Neural cell (in vitro differentiated cells): ENCODE measurements around the gene SPCS3. TPM values are rescaled to one million over a fixed set of nuclear protein-coding genes. Genes with fewer than 3 reads are reported as not detected.

Experiments used
- H2AFZ ChIP-seq: fragments of 200-600, 300-800 bp; sonication (generic), shearing (Covaris generic); 2 replicates; pipeline ENCODE4 v1.6.0; 2014; ENCODE audit warnings: low read depth, mild to moderate bottlenecking, antibody characterized with exemption, low read length, moderate library complexity
- H3F3A ChIP-seq: fragments of 200-600 bp; shearing (Covaris generic); 2 replicates; pipeline ENCODE4 v1.6.1; 2016; ENCODE audit warnings: mild to moderate bottlenecking, moderate library complexity, mixed read lengths, antibody characterized with exemption, low read length; ENCODE audit not compliant: insufficient read depth, poor library complexity, severe bottlenecking
- H3K27ac ChIP-seq: fragments of 200-600, 300-800 bp; sonication (generic), shearing (Covaris generic); 2 replicates; pipeline ENCODE4 v1.5.1; 2014; ENCODE audit warnings: mild to moderate bottlenecking, low read length, moderate library complexity
- H3K27me3 ChIP-seq: fragments of 300-800, 200-600 bp; sonication (generic), shearing (Covaris generic); 2 replicates; pipeline ENCODE4 v1.6.0; 2014; ENCODE audit warnings: mild to moderate bottlenecking, low read depth, low read length, moderate library complexity; ENCODE audit not compliant: insufficient read depth
- H3K36me3 ChIP-seq: fragments of 300-800, 200-600 bp; sonication (generic), shearing (Covaris generic); 2 replicates; pipeline ENCODE4 v1.5.1; 2014; ENCODE audit warnings: mild to moderate bottlenecking, antibody characterized with exemption, low read length, moderate library complexity; ENCODE audit not compliant: insufficient read depth
- H3K4me2 ChIP-seq: fragments of 300-800, 200-600 bp; sonication (generic), shearing (Covaris generic); 2 replicates; pipeline ENCODE4 v1.6.0; 2014; ENCODE audit warnings: mild to moderate bottlenecking, low read length
- H3K4me3 ChIP-seq: fragments of 300-800, 200-600 bp; sonication (generic), shearing (Covaris generic); 2 replicates; pipeline ENCODE4 v1.5.1; 2014; ENCODE audit warnings: mild to moderate bottlenecking, low read length, moderate library complexity
- H3K79me2 ChIP-seq: fragments of 200-600 bp; shearing (Covaris generic); replicated peaks from 2 replicates; pipeline ENCODE4 v1.6.0; 2014; ENCODE audit warnings: mild to moderate bottlenecking, low read length, moderate library complexity; ENCODE audit not compliant: insufficient read depth
- H3K9ac ChIP-seq: fragments of 300-800, 200-600 bp; sonication (generic), shearing (Covaris generic); 2 replicates; pipeline ENCODE4 v1.6.1; 2016; ENCODE audit warnings: mild to moderate bottlenecking, low read length, mixed read lengths
- H3K9me2 ChIP-seq: fragments of 200-600 bp; shearing (Covaris generic); 2 replicates; pipeline ENCODE4 v1.6.1; 2016; ENCODE audit warnings: mild to moderate bottlenecking, low read length, mixed read lengths; ENCODE audit not compliant: insufficient read depth
- H3K9me3 ChIP-seq: fragments of 200-600, 300-800 bp; sonication (generic), shearing (Covaris generic); 2 replicates; pipeline ENCODE4 v1.6.1; 2016; ENCODE audit warnings: mild to moderate bottlenecking, mixed run types, low read length, moderate library complexity, mixed read lengths
- H4K20me1 ChIP-seq: fragments of 200-600 bp; shearing (Covaris generic); 2 replicates; pipeline ENCODE4 v1.6.1; 2016; ENCODE audit warnings: mild to moderate bottlenecking, mixed run types; ENCODE audit not compliant: insufficient read depth
- EP300 ChIP-seq: fragments of 450-650 bp; conservative IDR thresholded peaks from 2 replicates; pipeline ENCODE4 v1.6.1; 2014; ENCODE audit warnings: antibody characterized with exemption, mild to moderate bottlenecking, moderate library complexity; ENCODE audit not compliant: poor library complexity, severe bottlenecking
- EZH2 ChIP-seq: fragments of 200-600, 300-800 bp; shearing (Covaris generic), sonication (generic); IDR thresholded peaks from 2 replicates; pipeline ENCODE4 v1.6.1; 2014; ENCODE audit warnings: antibody characterized with exemption, low read length, borderline replicate concordance, mild to moderate bottlenecking; ENCODE audit not compliant: insufficient read depth, poor library complexity, severe bottlenecking
- MXI1 ChIP-seq: fragments of 450-650 bp; conservative IDR thresholded peaks from 2 replicates; pipeline ENCODE4 v1.6.1; 2014; ENCODE audit warnings: antibody characterized with exemption, mild to moderate bottlenecking; ENCODE audit not compliant: poor library complexity, severe bottlenecking
- POLR2AphosphoS5 ChIP-seq: IDR thresholded peaks from 2 replicates; pipeline ENCODE4 v1.6.1; 2012
- RAD21 ChIP-seq: fragments of 450-650 bp; conservative IDR thresholded peaks from 2 replicates; pipeline ENCODE4 v1.6.1; 2014; ENCODE audit warnings: antibody characterized with exemption, mild to moderate bottlenecking, moderate library complexity
- REST ChIP-seq: IDR thresholded peaks from 2 replicates; pipeline ENCODE4 v1.6.1; 2012; ENCODE audit warnings: borderline replicate concordance
- SMC3 ChIP-seq: fragments of 450-650 bp; conservative IDR thresholded peaks from 2 replicates; pipeline ENCODE4 v1.6.1; 2014; ENCODE audit warnings: antibody characterized with exemption, mild to moderate bottlenecking, moderate library complexity; ENCODE audit not compliant: poor library complexity
- TAF1 ChIP-seq: IDR thresholded peaks from 2 replicates; pipeline ENCODE4 v1.6.1; 2012; ENCODE audit warnings: low read depth
- polyA plus RNA-seq: library from polyadenylated mRNA; depleted of rRNA; stranded (reverse); fragments of >200 nt; gene quantifications from 2 replicates; pipeline ENCODE4 v1.2.3, GENCODE V29; 2014
- TF ChIP-seq, protein P1 (sequence below): fragments of 450-650 bp; IDR thresholded peaks from 2 replicates; pipeline ENCODE4 v1.5.1; 2014; ENCODE audit warnings: antibody characterized with exemption, mild to moderate bottlenecking, moderate library complexity; ENCODE audit not compliant: poor library complexity, severe bottlenecking

Gene SPCS3
- polyA plus RNA-seq, 1 donor from 2014 or later: 104 TPM

DNA sequence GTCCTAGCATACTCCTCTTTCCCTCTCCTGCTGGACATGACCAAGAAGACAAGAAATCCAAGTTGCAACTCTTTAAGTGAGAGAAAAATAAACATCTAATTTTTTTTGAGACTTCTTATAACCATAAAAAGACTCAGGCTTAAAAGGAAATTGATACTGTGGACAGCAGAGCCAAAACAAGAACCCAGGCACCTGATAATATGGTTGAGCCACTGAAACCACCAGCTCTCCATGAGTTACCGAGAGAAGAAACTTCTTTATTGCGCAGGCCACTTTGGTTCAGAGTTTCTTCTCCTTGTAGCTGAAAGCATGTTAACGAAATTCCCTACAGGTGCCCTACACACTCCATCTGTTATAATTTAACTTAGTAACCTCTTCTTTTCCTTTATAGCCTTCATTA, 11.3 kb upstream of the SPCS3 start:
- H3F3A ChIP-seq: no peaks in the 10 kb centered on the region
- H3K27me3 ChIP-seq: no peaks in the 10 kb centered on the region
- no peaks in the 10 kb centered on the region for H4K20me1 ChIP-seq
- no peak overlapping the region for H3K4me3 ChIP-seq
- no peak overlapping the region for H3K9ac ChIP-seq
- no peaks in the 10 kb centered on the region for H3K79me2 ChIP-seq
- H3K9me3 ChIP-seq: no peaks in the 10 kb centered on the region
- no peak overlapping the region for H3K27ac ChIP-seq
- no peak overlapping the region for H2AFZ ChIP-seq
- H3K9me2 ChIP-seq: no peaks in the 10 kb centered on the region
- no peak for TF ChIP-seq SMC3
- no peak for TF ChIP-seq EP300
- TF ChIP-seq TAF1: no peak
- TF ChIP-seq RAD21: no peak
- TF ChIP-seq REST: no peak
- no peaks in the 10 kb centered on the region for H3K36me3 ChIP-seq
- H3K4me2 ChIP-seq: no peak overlapping the region

- no peaks in the 10 kb centered on the region for H3K79me2 ChIP-seq
- H3K27ac ChIP-seq: no peak overlapping the region
- no peak overlapping the region for H3K4me3 ChIP-seq
- no peak overlapping the region for H3K9ac ChIP-seq
- H3K27me3 ChIP-seq: no peaks in the 10 kb centered on the region
- no peak overlapping the region for H2AFZ ChIP-seq
- H3K9me2 ChIP-seq: no peaks in the 10 kb centered on the region
- TF ChIP-seq EZH2 (no peak), RAD21 (no peak), MXI1 (no peak), REST (no peak), TAF1 (no peak), POLR2AphosphoS5 (no peak), SMC3 (no peak), EP300 (no peak)
- TF ChIP-seq, protein P1, sequence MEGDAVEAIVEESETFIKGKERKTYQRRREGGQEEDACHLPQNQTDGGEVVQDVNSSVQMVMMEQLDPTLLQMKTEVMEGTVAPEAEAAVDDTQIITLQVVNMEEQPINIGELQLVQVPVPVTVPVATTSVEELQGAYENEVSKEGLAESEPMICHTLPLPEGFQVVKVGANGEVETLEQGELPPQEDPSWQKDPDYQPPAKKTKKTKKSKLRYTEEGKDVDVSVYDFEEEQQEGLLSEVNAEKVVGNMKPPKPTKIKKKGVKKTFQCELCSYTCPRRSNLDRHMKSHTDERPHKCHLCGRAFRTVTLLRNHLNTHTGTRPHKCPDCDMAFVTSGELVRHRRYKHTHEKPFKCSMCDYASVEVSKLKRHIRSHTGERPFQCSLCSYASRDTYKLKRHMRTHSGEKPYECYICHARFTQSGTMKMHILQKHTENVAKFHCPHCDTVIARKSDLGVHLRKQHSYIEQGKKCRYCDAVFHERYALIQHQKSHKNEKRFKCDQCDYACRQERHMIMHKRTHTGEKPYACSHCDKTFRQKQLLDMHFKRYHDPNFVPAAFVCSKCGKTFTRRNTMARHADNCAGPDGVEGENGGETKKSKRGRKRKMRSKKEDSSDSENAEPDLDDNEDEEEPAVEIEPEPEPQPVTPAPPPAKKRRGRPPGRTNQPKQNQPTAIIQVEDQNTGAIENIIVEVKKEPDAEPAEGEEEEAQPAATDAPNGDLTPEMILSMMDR: no peak
- no peaks in the 10 kb centered on the region for H3F3A ChIP-seq
- H4K20me1 ChIP-seq: no peaks in the 10 kb centered on the region
- no peaks in the 10 kb centered on the region for H3K36me3 ChIP-seq
- no peak overlapping the region for H3K4me2 ChIP-seq
- no peaks in the 10 kb centered on the region for H3K9me3 ChIP-seq
Measured at GRCh38 chr4:176309046-176309445, 10.7 kb upstream of the SPCS3 start.
